ENCODE results near the gene SLC10A6. TPM values are rescaled to one million over a fixed set of nuclear protein-coding genes. Genes with fewer than 3 reads are reported as not detected.

SLC10A6 gene
- total and polyA plus RNA-seq, 4 donors: 0.08 to 0.95 (median 0.25) TPM

DNA sequence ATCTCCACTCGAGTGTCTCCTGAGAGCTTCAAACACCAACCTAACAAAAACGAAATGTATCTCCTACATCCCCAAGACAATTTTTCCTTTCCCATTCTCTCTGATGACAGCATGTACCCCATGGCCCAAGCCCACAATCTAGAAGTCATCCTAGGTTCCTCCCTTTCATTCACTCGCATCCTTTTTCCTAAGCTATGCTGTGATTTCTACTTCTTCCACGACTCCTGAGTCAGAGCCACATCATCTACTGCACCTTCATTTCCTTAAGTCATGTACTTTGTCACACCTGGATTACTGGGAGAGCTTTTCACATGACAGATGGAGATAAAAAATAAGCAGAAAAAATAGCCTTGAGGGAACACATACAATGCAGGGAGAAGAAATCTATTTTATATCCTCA is 23.0 kb upstream of the SLC10A6 start:
- 76 to 91% methylated on average over 4 of the region's 4 CpGs for WGBS, 2 donors
- no peaks in the 10 kb centered on the region for H3K4me1 ChIP-seq (ENCODE audit: control insufficient read depth in 5 of 5, insufficient read depth in 5 of 5, low read length in 5 of 5)
- no peak overlapping the region for H3K27ac ChIP-seq (ENCODE audit: low read depth in 1 of 2, low read length in 1 of 2)
- no peaks in the 10 kb centered on the region for H3K9me3 ChIP-seq (ENCODE audit: control insufficient read depth in 4 of 4, insufficient read depth in 3 of 4, low read length in 3 of 4)
- DNase-seq (no peak), ATAC-seq (ENCODE audit: insufficient read depth, low FRiP score) (no peak)
- TF ChIP-seq, protein P1, sequence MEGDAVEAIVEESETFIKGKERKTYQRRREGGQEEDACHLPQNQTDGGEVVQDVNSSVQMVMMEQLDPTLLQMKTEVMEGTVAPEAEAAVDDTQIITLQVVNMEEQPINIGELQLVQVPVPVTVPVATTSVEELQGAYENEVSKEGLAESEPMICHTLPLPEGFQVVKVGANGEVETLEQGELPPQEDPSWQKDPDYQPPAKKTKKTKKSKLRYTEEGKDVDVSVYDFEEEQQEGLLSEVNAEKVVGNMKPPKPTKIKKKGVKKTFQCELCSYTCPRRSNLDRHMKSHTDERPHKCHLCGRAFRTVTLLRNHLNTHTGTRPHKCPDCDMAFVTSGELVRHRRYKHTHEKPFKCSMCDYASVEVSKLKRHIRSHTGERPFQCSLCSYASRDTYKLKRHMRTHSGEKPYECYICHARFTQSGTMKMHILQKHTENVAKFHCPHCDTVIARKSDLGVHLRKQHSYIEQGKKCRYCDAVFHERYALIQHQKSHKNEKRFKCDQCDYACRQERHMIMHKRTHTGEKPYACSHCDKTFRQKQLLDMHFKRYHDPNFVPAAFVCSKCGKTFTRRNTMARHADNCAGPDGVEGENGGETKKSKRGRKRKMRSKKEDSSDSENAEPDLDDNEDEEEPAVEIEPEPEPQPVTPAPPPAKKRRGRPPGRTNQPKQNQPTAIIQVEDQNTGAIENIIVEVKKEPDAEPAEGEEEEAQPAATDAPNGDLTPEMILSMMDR (IDR thresholded peaks at IDR 0.05; ENCODE audit: control extremely low read depth, extremely low read depth): no peak
- no peak overlapping the region for H3K9ac ChIP-seq (ENCODE audit: insufficient read depth in 1 of 2, low read length in 2 of 2)
- H3K4me3 ChIP-seq: no peak overlapping the region
- no peaks in the 10 kb centered on the region for H3K27me3 ChIP-seq (ENCODE audit: control insufficient read depth in 3 of 3, insufficient read depth in 3 of 3, low read length in 2 of 3)
- H3K36me3 ChIP-seq (ENCODE audit: control insufficient read depth in 4 of 4, insufficient read depth in 4 of 4, low read length in 4 of 4): no peaks in the 10 kb centered on the region

DNA sequence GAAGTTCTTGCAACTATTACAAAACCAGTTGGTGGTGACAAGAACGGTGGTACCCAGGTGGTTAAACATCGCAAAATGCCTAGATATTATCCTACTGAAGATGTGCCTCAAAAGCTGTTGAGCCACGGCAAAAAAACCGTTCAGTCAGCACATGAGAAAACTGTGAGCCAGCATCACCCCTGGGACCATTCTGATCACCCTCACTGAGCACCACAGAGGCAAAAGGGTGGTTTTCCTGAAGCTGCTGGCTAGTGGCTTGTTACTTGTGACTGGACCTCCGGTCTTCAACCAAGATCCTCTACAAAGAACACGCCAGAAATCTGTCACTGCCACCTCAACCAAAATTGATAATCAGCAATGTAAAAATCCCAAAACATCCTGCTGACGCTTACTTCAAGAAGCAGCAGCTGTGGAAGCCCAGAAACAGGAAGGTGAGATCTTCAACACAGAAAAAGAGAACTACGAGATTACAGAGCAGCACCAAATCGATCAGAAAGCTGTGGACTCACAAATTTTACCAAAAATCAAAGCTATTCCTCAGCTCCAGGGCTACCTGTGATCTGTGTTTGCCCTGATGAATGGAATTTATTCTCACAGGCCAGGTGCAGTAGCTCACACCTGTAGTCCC is 21.4 kb upstream of the SLC10A6 start:
- H3K4me1 ChIP-seq (ENCODE audit: control insufficient read depth in 5 of 5, insufficient read depth in 5 of 5, low read length in 5 of 5): no peaks in the 10 kb centered on the region
- H3K36me3 ChIP-seq (ENCODE audit: control insufficient read depth in 4 of 4, insufficient read depth in 4 of 4, low read length in 4 of 4): no peaks in the 10 kb centered on the region
- no peak for ATAC-seq (ENCODE audit: insufficient read depth, low FRiP score)
- no peaks in the 10 kb centered on the region for H3K27me3 ChIP-seq (ENCODE audit: control insufficient read depth in 3 of 3, insufficient read depth in 3 of 3, low read length in 2 of 3)
- H3K9ac ChIP-seq (ENCODE audit: insufficient read depth in 1 of 2, low read length in 2 of 2): no peak overlapping the region
- no peak overlapping the region for H3K27ac ChIP-seq (ENCODE audit: low read depth in 1 of 2, low read length in 1 of 2)
- no peak for DNase-seq
- WGBS, 2 donors: 46 to 64% methylated on average over 9 of the region's 9 CpGs
- TF ChIP-seq, protein P1 (IDR thresholded peaks at IDR 0.05; ENCODE audit: control extremely low read depth, extremely low read depth): no peak
- no peaks in the 10 kb centered on the region for H3K9me3 ChIP-seq (ENCODE audit: control insufficient read depth in 4 of 4, insufficient read depth in 3 of 4, low read length in 3 of 4)
- no peak overlapping the region for H3K4me3 ChIP-seq

DNA sequence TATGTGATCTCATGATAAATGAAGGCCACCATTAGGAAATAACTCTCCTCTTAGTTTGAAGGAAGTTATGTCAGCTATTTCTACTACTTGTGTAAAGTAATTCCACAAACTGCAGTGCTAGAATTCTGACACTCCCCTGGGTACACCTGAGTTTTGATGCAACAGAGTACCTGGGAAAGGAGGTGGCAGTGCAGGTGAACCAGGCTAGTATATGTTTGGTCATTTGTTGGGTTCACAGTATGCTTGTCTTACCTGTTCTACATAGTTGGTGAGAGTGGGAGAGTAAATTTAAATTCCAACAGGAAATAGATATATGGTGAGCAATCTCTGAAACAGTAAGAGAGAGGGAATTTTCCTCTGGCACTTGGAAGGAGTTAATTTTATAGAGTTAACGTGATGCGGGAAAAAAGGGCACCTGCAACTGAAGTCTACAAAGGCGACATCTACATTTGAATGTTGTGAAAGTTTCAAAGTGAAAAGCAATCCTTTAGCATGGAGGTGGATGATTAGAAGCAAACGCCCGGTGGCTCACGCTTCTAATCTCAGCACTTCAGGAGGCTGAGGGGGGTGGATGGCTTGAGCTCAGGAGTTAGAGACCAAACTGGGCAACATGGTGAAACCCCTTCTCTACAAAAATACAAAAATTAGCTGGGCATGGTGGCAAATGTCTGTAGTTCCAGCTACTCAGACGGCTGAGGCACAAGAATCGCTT is 8.3 kb upstream of the SLC10A6 start:
- no peak overlapping the region for H3K9ac ChIP-seq (ENCODE audit: insufficient read depth in 1 of 2, low read length in 2 of 2)
- H3K36me3 ChIP-seq (ENCODE audit: control insufficient read depth in 4 of 4, insufficient read depth in 4 of 4, low read length in 4 of 4): no peaks in the 10 kb centered on the region
- no peak for ATAC-seq (ENCODE audit: insufficient read depth, low FRiP score)
- no peak for DNase-seq
- no peaks in the 10 kb centered on the region for H3K4me1 ChIP-seq (ENCODE audit: control insufficient read depth in 5 of 5, insufficient read depth in 5 of 5, low read length in 5 of 5)
- TF ChIP-seq, protein P1 (IDR thresholded peaks at IDR 0.05; ENCODE audit: control extremely low read depth, extremely low read depth): no peak
- 91 to 93% methylated on average over 8 of the region's 8 CpGs for WGBS, 2 donors
- H3K4me3 ChIP-seq: no peak overlapping the region
- no peak overlapping the region for H3K27ac ChIP-seq (ENCODE audit: low read depth in 1 of 2, low read length in 1 of 2)
- no peaks in the 10 kb centered on the region for H3K9me3 ChIP-seq (ENCODE audit: control insufficient read depth in 4 of 4, insufficient read depth in 3 of 4, low read length in 3 of 4)
- H3K27me3 ChIP-seq (ENCODE audit: control insufficient read depth in 3 of 3, insufficient read depth in 3 of 3, low read length in 2 of 3): no peaks in the 10 kb centered on the region
